OCI-LY3 (cell line): ENCODE measurements around the gene GRIN1.

Experiments
- H2AFZ ChIP-seq: fragments of 200-600, 300-600 bp; shearing (Covaris generic); 2 replicates; pipeline ENCODE4 v1.6.0; 2014; ENCODE audit warnings: antibody characterized with exemption, low read depth, low read length
- H3K27ac ChIP-seq: fragments of 200-600, 300-600 bp; sonication (generic); 2 replicates; pipeline ENCODE4 v1.5.1; 2014; ENCODE audit warnings: mild to moderate bottlenecking, low read length, moderate library complexity, mixed read lengths
- H3K27me3 ChIP-seq: fragments of 200-600, 300-600 bp; sonication (generic); 2 replicates; pipeline ENCODE4 v1.6.1; 2014; ENCODE audit warnings: low read depth, low read length, mixed read lengths
- H3K36me3 ChIP-seq: fragments of 200-600, 300-600 bp; sonication (generic); replicated peaks from 2 replicates; pipeline ENCODE3; 2014; ENCODE audit warnings: low read depth, low read length, mixed read lengths
- H3K4me1 ChIP-seq: fragments of 300-600, 200-600 bp; sonication (generic); 2 replicates; pipeline ENCODE4 v1.6.1; 2014; ENCODE audit warnings: low read length, mixed read lengths
- H3K4me2 ChIP-seq: fragments of 200-600, 300-600 bp; sonication (generic); 2 replicates; pipeline ENCODE4 v1.6.1; 2014; ENCODE audit warnings: low read length, mixed read lengths
- H3K4me3 ChIP-seq: fragments of 300-600, 200-600 bp; sonication (generic); 2 replicates; pipeline ENCODE4 v1.5.1; 2014; ENCODE audit warnings: antibody characterized with exemption, mild to moderate bottlenecking, low read length, moderate library complexity
- H3K79me2 ChIP-seq: fragments of 300-600, 200-600 bp; shearing (Covaris generic); 2 replicates; pipeline ENCODE4 v1.6.1; 2014; ENCODE audit warnings: mild to moderate bottlenecking, low read length, mixed read lengths
- H3K9ac ChIP-seq: fragments of 300-600, 200-600 bp; shearing (Covaris generic); 2 replicates; pipeline ENCODE4 v1.6.0; 2014; ENCODE audit warnings: mild to moderate bottlenecking, low read length, moderate library complexity
- H3K9me3 ChIP-seq: fragments of 200-600, 300-600 bp; shearing (Covaris generic); 2 replicates; pipeline ENCODE4 v1.6.1; 2014; ENCODE audit warnings: low read length, mixed read lengths; ENCODE audit not compliant: insufficient read depth
- H4K20me1 ChIP-seq: fragments of 200-600, 300-600 bp; sonication (generic); 2 replicates; pipeline ENCODE4 v1.6.1; 2016; ENCODE audit warnings: low read length, mixed read lengths; ENCODE audit not compliant: insufficient read depth
- CTCF ChIP-seq: fragments of 200-600, 300-600 bp; sonication (generic); IDR thresholded peaks from 2 replicates; pipeline ENCODE4 v1.5.1; 2014; ENCODE audit warnings: antibody characterized with exemption, low read length, low read depth
- EZH2phosphoT487 ChIP-seq: fragments of 200-600 bp; shearing (Covaris generic); IDR thresholded peaks from 2 replicates; pipeline ENCODE4 v1.6.1; 2018; ENCODE audit warnings: antibody characterized with exemption, mixed run types, low read depth

GRIN1 gene

GRCh38 chr9:137147793-137148160 lies 8.8 kb downstream of the GRIN1 start:
- H3K4me3 ChIP-seq, result no peak overlapping the region
- H3K4me1 ChIP-seq, result peaks cover 21% of the 10 kb centered on the region
- H3K36me3 ChIP-seq, result no peaks in the 10 kb centered on the region
- H3K27me3 ChIP-seq, result 0 out of 2 replicates have a peak, but pooled peaks cover 5% of the 10 kb centered on the region
- H2AFZ ChIP-seq, result no peak overlapping the region
- H3K9ac ChIP-seq, result no peak overlapping the region
- H3K4me2 ChIP-seq, result no peak overlapping the region
- no peaks in the 10 kb centered on the region for H3K9me3 ChIP-seq
- H3K79me2 ChIP-seq, result no peaks in the 10 kb centered on the region
- no peaks in the 10 kb centered on the region for H4K20me1 ChIP-seq
- no peak overlapping the region for H3K27ac ChIP-seq
- TF ChIP-seq CTCF (no peak), EZH2phosphoT487 (no peak)

GRCh38 chr9:137148242-137148641 lies 9.3 kb downstream of the GRIN1 start:
- Histone ChIP-seq H2AFZ (no peak overlapping the region), H3K79me2 (no peaks in the 10 kb centered on the region), H3K9me3 (no peaks in the 10 kb centered on the region), H3K36me3 (no peaks in the 10 kb centered on the region), H3K9ac (no peak overlapping the region), H3K4me2 (no peak overlapping the region), H3K27me3 (0 out of 2 replicates have a peak, but pooled peaks cover 5% of the 10 kb centered on the region), H3K4me3 (no peak overlapping the region), H3K4me1 (peaks cover 21% of the 10 kb centered on the region), H4K20me1 (no peaks in the 10 kb centered on the region), H3K27ac (no peak overlapping the region)
- no peak for TF ChIP-seq EZH2phosphoT487
- no peak for TF ChIP-seq CTCF

GRCh38 chr9:137148661-137149060 lies 9.7 kb downstream of the GRIN1 start:
- Histone ChIP-seq H3K4me2 (no peak overlapping the region), H3K27ac (no peak overlapping the region), H2AFZ (no peak overlapping the region), H3K4me3 (no peak overlapping the region), H3K9me3 (no peaks in the 10 kb centered on the region), H3K27me3 (0 out of 2 replicates have a peak, but pooled peaks cover 2% of the 10 kb centered on the region), H3K4me1 (peaks cover 21% of the 10 kb centered on the region), H4K20me1 (no peaks in the 10 kb centered on the region), H3K79me2 (no peaks in the 10 kb centered on the region), H3K9ac (no peak overlapping the region), H3K36me3 (no peaks in the 10 kb centered on the region)
- no peak for TF ChIP-seq EZH2phosphoT487
- no peak for TF ChIP-seq CTCF

GRCh38 chr9:137149363-137149762 lies 10.4 kb downstream of the GRIN1 start:
- peak overlapping the region; percentile 62; the same call in 1 of the 2 replicates for H3K9ac ChIP-seq
- TF ChIP-seq EZH2phosphoT487 (no peak), CTCF (no peak)
- H3K9me3 ChIP-seq, result no peaks in the 10 kb centered on the region
- no peaks in the 10 kb centered on the region for H3K79me2 ChIP-seq
- H2AFZ ChIP-seq, result no peak overlapping the region
- H3K4me1 ChIP-seq, result peaks cover 21% of the 10 kb centered on the region
- no peaks in the 10 kb centered on the region for H4K20me1 ChIP-seq
- no peaks in the 10 kb centered on the region for H3K27me3 ChIP-seq
- peak overlapping the region; percentile 72 for H3K4me3 ChIP-seq
- H3K36me3 ChIP-seq, result no peaks in the 10 kb centered on the region
- peak overlapping the region; percentile 73 for H3K27ac ChIP-seq
- peak overlapping the region; percentile 77 for H3K4me2 ChIP-seq
